ENCODE measurements around the gene NAMPT.
"Not testable (repeated sequence)": the region's sequence is repeated elsewhere in the genome, so short reads cannot be mapped to it uniquely, and the experiment has no call there.

The NAMPT gene

GRCh38 chr7:106231856-106232490, 52.8 kb downstream of the NAMPT start:
- DNase-seq (ENCODE audit: low spot score) = no peak

GRCh38 chr7:106225856-106226255, 58.9 kb downstream of the NAMPT start:
- DNase-seq (ENCODE audit: low spot score) = no peak

- no peak for DNase-seq (ENCODE audit: low spot score)
These were observed 60.0 kb downstream of the NAMPT start for GRCh38 chr7:106224797-106225196.

- no peak for DNase-seq (ENCODE audit: low spot score)
These were observed 61.6 kb downstream of the NAMPT start for GRCh38 chr7:106223156-106223555.

- DNase-seq (ENCODE audit: low spot score) = no peak
These were observed 62.2 kb downstream of the NAMPT start for GRCh38 chr7:106222545-106222944.

- DNase-seq (ENCODE audit: low spot score) = no peak
These were observed 64.5 kb downstream of the NAMPT start for GRCh38 chr7:106220307-106220706.

- DNase-seq (ENCODE audit: low spot score) = no peak
These were observed 65.6 kb downstream of the NAMPT start for GRCh38 chr7:106219170-106219569.

GRCh38 chr7:106218546-106218945, 66.2 kb downstream of the NAMPT start:
- DNase-seq (ENCODE audit: low spot score) = no peak

- DNase-seq (ENCODE audit: low spot score) = peak; percentile 78
These were observed 67.8 kb downstream of the NAMPT start for GRCh38 chr7:106216923-106217542.

GRCh38 chr7:106216517-106216922, 68.3 kb downstream of the NAMPT start:
- peak; percentile 88 for DNase-seq (ENCODE audit: low spot score)

GRCh38 chr7:106215868-106216516, 68.8 kb downstream of the NAMPT start:
- no peak for DNase-seq (ENCODE audit: low spot score)

GRCh38 chr7:106208944-106209343, 75.8 kb downstream of the NAMPT start:
- DNase-seq (ENCODE audit: low spot score) = not testable (repeated sequence)

- DNase-seq (ENCODE audit: low spot score) = no peak
These were observed 77.8 kb downstream of the NAMPT start for GRCh38 chr7:106206826-106207541.

GRCh38 chr7:106205621-106206222, 79.1 kb downstream of the NAMPT start:
- DNase-seq (ENCODE audit: low spot score) = no peak

- no peak for DNase-seq (ENCODE audit: low spot score)
These were observed 81.3 kb downstream of the NAMPT start for GRCh38 chr7:106203473-106203872.

GRCh38 chr7:106201164-106201563, 83.6 kb downstream of the NAMPT start:
- no peak for DNase-seq (ENCODE audit: low spot score)

- no peak for DNase-seq (ENCODE audit: low spot score)
These were observed 84.9 kb downstream of the NAMPT start for GRCh38 chr7:106199813-106200364.

GRCh38 chr7:106199024-106199423, 85.8 kb downstream of the NAMPT start:
- DNase-seq (ENCODE audit: low spot score) = no peak

All from LoVo (cell line).